HG03558 (cell line): ENCODE results near the gene CCDC120.

Experiments used
- ATAC-seq: cut with Tn5 transposase; IDR thresholded peaks from one replicate; pipeline ENCODE4 v1.9.1; 2021; ENCODE audit warnings: moderate number of reproducible peaks; ENCODE audit not compliant: unreplicated experiment; ENCODE audit errors: extremely low read depth

CCDC120 gene

GRCh38 chrX:49096419-49096818 is 37.6 kb downstream of the CCDC120 start:
- no peak for ATAC-seq

GRCh38 chrX:49100704-49101628 is 42.2 kb downstream of the CCDC120 start:
- ATAC-seq: peak; percentile 81

GRCh38 chrX:49101629-49101984 is 42.8 kb downstream of the CCDC120 start:
- ATAC-seq: no peak

- no peak for ATAC-seq
Measured at GRCh38 chrX:49102190-49102589, 43.4 kb downstream of the CCDC120 start.

- ATAC-seq: no peak
Measured at GRCh38 chrX:49103637-49104036, 44.8 kb downstream of the CCDC120 start.

- ATAC-seq: no peak
Measured at GRCh38 chrX:49106296-49106695, 47.5 kb downstream of the CCDC120 start.

- no peak for ATAC-seq
Measured at GRCh38 chrX:49106930-49107329, 48.1 kb downstream of the CCDC120 start.

- ATAC-seq: no peak
Measured at GRCh38 chrX:49108641-49109040, 49.8 kb downstream of the CCDC120 start.

- no peak for ATAC-seq
Measured at GRCh38 chrX:49110417-49110816, 51.6 kb downstream of the CCDC120 start.

GRCh38 chrX:49111791-49112190 is 53.0 kb downstream of the CCDC120 start:
- no peak for ATAC-seq

- ATAC-seq: no peak
Measured at GRCh38 chrX:49116076-49116475, 57.3 kb downstream of the CCDC120 start.

- ATAC-seq: no peak
Measured at GRCh38 chrX:49116716-49117115, 57.9 kb downstream of the CCDC120 start.

GRCh38 chrX:49117581-49117980 is 58.8 kb downstream of the CCDC120 start:
- no peak for ATAC-seq
